ENCODE measurements around the gene RAB3D. TPM values are rescaled to one million over a fixed set of nuclear protein-coding genes. Genes with fewer than 3 reads are reported as not detected.

RAB3D gene
- total RNA-seq, 1 experiment from 2014 or later, result 28.9 TPM

DNA sequence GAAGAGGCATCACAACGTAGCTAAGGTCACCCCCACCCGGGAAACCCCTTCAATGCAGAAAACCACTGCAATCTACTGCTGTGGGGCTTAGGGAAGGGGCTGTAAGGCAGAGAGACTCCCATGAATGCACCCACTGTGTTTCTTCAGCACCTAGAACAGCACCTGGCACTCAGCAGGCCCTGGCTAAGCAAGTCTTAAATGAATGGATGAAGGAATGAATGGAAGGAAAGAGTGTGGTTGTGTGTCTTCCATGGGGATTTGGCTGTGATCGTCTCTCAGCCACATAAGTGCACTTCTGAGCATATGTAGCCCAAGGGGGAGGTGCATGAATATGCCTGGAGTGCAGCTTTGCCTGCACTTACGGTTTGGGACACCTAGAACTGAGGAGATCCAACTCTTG, 9.7 kb upstream of the RAB3D start:
- intact Hi-C loops (cut with micrococcal nuclease), result no loop called here
- H3K9ac ChIP-seq (ENCODE audit: low read length), result no peak overlapping the region
- H3K36me3 ChIP-seq (ENCODE audit: control insufficient read depth in 1 of 2, insufficient read depth in 2 of 2, low read length in 2 of 2), result no peaks in the 10 kb centered on the region
- TF ChIP-seq, protein P1, sequence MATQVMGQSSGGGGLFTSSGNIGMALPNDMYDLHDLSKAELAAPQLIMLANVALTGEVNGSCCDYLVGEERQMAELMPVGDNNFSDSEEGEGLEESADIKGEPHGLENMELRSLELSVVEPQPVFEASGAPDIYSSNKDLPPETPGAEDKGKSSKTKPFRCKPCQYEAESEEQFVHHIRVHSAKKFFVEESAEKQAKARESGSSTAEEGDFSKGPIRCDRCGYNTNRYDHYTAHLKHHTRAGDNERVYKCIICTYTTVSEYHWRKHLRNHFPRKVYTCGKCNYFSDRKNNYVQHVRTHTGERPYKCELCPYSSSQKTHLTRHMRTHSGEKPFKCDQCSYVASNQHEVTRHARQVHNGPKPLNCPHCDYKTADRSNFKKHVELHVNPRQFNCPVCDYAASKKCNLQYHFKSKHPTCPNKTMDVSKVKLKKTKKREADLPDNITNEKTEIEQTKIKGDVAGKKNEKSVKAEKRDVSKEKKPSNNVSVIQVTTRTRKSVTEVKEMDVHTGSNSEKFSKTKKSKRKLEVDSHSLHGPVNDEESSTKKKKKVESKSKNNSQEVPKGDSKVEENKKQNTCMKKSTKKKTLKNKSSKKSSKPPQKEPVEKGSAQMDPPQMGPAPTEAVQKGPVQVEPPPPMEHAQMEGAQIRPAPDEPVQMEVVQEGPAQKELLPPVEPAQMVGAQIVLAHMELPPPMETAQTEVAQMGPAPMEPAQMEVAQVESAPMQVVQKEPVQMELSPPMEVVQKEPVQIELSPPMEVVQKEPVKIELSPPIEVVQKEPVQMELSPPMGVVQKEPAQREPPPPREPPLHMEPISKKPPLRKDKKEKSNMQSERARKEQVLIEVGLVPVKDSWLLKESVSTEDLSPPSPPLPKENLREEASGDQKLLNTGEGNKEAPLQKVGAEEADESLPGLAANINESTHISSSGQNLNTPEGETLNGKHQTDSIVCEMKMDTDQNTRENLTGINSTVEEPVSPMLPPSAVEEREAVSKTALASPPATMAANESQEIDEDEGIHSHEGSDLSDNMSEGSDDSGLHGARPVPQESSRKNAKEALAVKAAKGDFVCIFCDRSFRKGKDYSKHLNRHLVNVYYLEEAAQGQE (IDR thresholded peaks at IDR 0.05; ENCODE audit: low read depth), result no peak
- TF ChIP-seq, protein P2, sequence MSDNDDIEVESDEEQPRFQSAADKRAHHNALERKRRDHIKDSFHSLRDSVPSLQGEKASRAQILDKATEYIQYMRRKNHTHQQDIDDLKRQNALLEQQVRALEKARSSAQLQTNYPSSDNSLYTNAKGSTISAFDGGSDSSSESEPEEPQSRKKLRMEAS (IDR thresholded peaks at IDR 0.05), result no peak
- TF ChIP-seq CBX3 (IDR thresholded peaks at IDR 0.05; ENCODE audit: low read depth) (peak; percentile 70; the same call in 1 of the 2 replicates), ELF1 (IDR thresholded peaks at IDR 0.05; ENCODE audit: borderline replicate concordance, low read depth) (no peak), FOSL1 (IDR thresholded peaks at IDR 0.05; ENCODE audit: low read depth) (no peak), CEBPB (IDR thresholded peaks at IDR 0.05; ENCODE audit: low read depth) (no peak), ZFX (IDR thresholded peaks at IDR 0.05) (no peak)
- TF ChIP-seq, protein P3, sequence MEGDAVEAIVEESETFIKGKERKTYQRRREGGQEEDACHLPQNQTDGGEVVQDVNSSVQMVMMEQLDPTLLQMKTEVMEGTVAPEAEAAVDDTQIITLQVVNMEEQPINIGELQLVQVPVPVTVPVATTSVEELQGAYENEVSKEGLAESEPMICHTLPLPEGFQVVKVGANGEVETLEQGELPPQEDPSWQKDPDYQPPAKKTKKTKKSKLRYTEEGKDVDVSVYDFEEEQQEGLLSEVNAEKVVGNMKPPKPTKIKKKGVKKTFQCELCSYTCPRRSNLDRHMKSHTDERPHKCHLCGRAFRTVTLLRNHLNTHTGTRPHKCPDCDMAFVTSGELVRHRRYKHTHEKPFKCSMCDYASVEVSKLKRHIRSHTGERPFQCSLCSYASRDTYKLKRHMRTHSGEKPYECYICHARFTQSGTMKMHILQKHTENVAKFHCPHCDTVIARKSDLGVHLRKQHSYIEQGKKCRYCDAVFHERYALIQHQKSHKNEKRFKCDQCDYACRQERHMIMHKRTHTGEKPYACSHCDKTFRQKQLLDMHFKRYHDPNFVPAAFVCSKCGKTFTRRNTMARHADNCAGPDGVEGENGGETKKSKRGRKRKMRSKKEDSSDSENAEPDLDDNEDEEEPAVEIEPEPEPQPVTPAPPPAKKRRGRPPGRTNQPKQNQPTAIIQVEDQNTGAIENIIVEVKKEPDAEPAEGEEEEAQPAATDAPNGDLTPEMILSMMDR (IDR thresholded peaks at IDR 0.05 in 2 of 3, conservative IDR thresholded peaks at IDR 0.05 in 1 of 3; ENCODE audit: borderline replicate concordance in 1 of 3, insufficient read depth in 1 of 3, low read depth in 2 of 3, low read length in 2 of 3), result no peak
- TF ChIP-seq, protein P4, sequence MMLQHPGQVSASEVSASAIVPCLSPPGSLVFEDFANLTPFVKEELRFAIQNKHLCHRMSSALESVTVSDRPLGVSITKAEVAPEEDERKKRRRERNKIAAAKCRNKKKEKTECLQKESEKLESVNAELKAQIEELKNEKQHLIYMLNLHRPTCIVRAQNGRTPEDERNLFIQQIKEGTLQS (IDR thresholded peaks at IDR 0.05), result no peak
- ChIA-PET CTCF (no interaction called here), RAD21 (ENCODE audit: low non-redundant PET in 1 of 2, low total read pairs in 2 of 2, uncharacterized antibody in 2 of 2, unreplicated experiment in 2 of 2) (no interaction called here), POLR2A (no interaction called here)
- H3K9me3 ChIP-seq (ENCODE audit: control insufficient read depth in 1 of 2, insufficient read depth in 1 of 2, low read depth in 1 of 2, low read length in 2 of 2), result peaks cover 3 to 10% of the 10 kb centered on the region in 2 experiments; a peak in 2 of 4 replicates
- DNase-seq (ENCODE audit: low read depth, low spot score) (no peak), ATAC-seq (no peak)
- H3K4me3 ChIP-seq (replicated peaks in 1 of 2; ENCODE audit: low read depth in 1 of 2, low read length in 2 of 2), result no peak overlapping the region
- no TSS peak for BruUV-seq (replicated peaks)
- 0 out of 2 replicates have a peak, but pooled peaks cover 9% of the 10 kb centered on the region for H3K79me2 ChIP-seq (ENCODE audit: insufficient read depth, low read length)
- H3K9me2 ChIP-seq (ENCODE audit: insufficient read depth), result no peaks in the 10 kb centered on the region
- no peaks in the 10 kb centered on the region for H3K27me3 ChIP-seq (ENCODE audit: insufficient read depth, low read length)
- H2AFZ ChIP-seq (ENCODE audit: low read depth, low read length, poor library complexity, severe bottlenecking), result no peak overlapping the region
- no peak overlapping the region for H3K27ac ChIP-seq (ENCODE audit: low read depth, low read length)
- H3K4me2 ChIP-seq (ENCODE audit: low read length), result no peak overlapping the region
- peaks cover 11 to 35% of the 10 kb centered on the region in 2 experiments for H3K4me1 ChIP-seq (ENCODE audit: control insufficient read depth in 1 of 2, insufficient read depth in 2 of 2, low read length in 2 of 2)
- H4K20me1 ChIP-seq (ENCODE audit: insufficient read depth), result no peaks in the 10 kb centered on the region

Data from HCT116 (cell line).